Vagina (tissue), 2 donors: ENCODE data around the gene OR4E2.

Experiments used
- POLR2A ChIP-seq, 2 donors: fragments of 450-650 bp; IDR thresholded peaks; one replicate each; pipeline ENCODE4 v1.6.1; 2017; ENCODE audit warnings: antibody characterized with exemption in 2 of 2, mild to moderate bottlenecking in 2 of 2, moderate library complexity in 2 of 2
- TF ChIP-seq, protein P1 (sequence below), 3 experiments: fragments of 450-650 bp in 2 of 3; fragments of 200-600 bp in 1 of 3; sonication (generic) in 1 of 3; IDR thresholded peaks; one replicate each; pipeline ENCODE4 v1.5.1; 2017 to 2019; ENCODE audit warnings: antibody characterized with exemption in 3 of 3, mild to moderate bottlenecking in 2 of 3, moderate library complexity in 2 of 3

DNA sequence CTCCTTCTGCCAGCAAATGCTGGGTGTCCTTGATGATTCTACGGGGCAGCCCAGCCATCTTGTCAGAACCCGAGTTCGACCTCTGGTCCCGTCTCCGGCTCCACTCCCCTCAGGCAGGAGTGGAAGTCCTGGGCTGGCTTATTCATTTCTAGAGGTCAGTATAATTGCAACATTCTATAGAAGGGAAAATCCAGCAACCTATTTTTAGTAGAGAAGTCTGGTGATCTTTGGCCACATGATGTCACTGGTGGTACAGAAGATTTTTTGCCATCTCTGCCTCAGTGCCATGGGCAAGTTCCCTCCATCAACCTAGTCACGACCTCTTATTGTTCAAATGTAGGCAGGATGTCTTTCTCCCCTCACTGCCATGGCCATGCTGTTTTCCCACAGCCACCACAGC, 41.3 kb upstream of the OR4E2 start:
- no peak for TF ChIP-seq POLR2A (IDR thresholded peaks at IDR 0.05)
- TF ChIP-seq, protein P1, sequence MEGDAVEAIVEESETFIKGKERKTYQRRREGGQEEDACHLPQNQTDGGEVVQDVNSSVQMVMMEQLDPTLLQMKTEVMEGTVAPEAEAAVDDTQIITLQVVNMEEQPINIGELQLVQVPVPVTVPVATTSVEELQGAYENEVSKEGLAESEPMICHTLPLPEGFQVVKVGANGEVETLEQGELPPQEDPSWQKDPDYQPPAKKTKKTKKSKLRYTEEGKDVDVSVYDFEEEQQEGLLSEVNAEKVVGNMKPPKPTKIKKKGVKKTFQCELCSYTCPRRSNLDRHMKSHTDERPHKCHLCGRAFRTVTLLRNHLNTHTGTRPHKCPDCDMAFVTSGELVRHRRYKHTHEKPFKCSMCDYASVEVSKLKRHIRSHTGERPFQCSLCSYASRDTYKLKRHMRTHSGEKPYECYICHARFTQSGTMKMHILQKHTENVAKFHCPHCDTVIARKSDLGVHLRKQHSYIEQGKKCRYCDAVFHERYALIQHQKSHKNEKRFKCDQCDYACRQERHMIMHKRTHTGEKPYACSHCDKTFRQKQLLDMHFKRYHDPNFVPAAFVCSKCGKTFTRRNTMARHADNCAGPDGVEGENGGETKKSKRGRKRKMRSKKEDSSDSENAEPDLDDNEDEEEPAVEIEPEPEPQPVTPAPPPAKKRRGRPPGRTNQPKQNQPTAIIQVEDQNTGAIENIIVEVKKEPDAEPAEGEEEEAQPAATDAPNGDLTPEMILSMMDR (IDR thresholded peaks at IDR 0.05) = no peak
